Keratinocyte (primary cell): Measurements from ENCODE around the gene BABAM2.

Experiments used
- EZH2 ChIP-seq: IDR thresholded peaks from one replicate; pipeline ENCODE4 v1.6.1; 2012; ENCODE audit warnings: inconsistent platforms, mild to moderate bottlenecking, low read length, moderate library complexity
- TF ChIP-seq, protein P1 (sequence below), 3 experiments: IDR thresholded peaks in 1 of 3; conservative IDR thresholded peaks in 1 of 3; optimal IDR thresholded peaks in 1 of 3; 2 replicates in 2 of 3; 3 replicates in 1 of 3; pipeline versions ENCODE3 to v1.5.1; 2011; ENCODE audit warnings: low read length in 3 of 3, mild to moderate bottlenecking in 3 of 3, moderate library complexity in 2 of 3, control low read depth in 1 of 3, inconsistent platforms in 1 of 3; ENCODE audit not compliant: insufficient read depth in 2 of 3; ENCODE audit errors: extremely low read depth in 1 of 3

DNA sequence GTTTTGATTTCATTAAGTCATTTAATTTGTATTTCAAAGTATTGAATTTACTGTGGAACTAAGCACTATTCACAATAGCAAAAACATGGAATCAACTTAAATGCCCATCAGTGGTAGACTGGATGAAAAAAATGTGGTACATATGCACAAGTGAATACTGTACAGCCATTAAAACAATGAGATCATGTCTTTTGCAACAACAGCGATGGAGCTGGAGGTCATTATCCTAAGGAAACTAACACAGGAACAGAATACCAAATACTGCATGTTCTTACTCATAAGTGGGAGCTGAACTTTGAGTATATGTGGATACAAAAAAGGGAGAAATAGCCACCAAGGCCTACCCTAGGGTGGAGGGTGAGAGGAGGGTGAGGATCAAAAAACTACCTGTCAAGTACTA, 164.4 kb downstream of the BABAM2 start:
- TF ChIP-seq, protein P1, sequence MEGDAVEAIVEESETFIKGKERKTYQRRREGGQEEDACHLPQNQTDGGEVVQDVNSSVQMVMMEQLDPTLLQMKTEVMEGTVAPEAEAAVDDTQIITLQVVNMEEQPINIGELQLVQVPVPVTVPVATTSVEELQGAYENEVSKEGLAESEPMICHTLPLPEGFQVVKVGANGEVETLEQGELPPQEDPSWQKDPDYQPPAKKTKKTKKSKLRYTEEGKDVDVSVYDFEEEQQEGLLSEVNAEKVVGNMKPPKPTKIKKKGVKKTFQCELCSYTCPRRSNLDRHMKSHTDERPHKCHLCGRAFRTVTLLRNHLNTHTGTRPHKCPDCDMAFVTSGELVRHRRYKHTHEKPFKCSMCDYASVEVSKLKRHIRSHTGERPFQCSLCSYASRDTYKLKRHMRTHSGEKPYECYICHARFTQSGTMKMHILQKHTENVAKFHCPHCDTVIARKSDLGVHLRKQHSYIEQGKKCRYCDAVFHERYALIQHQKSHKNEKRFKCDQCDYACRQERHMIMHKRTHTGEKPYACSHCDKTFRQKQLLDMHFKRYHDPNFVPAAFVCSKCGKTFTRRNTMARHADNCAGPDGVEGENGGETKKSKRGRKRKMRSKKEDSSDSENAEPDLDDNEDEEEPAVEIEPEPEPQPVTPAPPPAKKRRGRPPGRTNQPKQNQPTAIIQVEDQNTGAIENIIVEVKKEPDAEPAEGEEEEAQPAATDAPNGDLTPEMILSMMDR (optimal IDR thresholded peaks at IDR 0.05 in 1 of 3, IDR thresholded peaks at IDR 0.05 in 1 of 3, conservative IDR thresholded peaks at IDR 0.05 in 1 of 3; ENCODE audit: extremely low read depth in 1 of 3, insufficient read depth in 2 of 3, low read length in 3 of 3) = no peak
- TF ChIP-seq EZH2 = no peak
